Mammary microvascular endothelial cell (primary cell): ENCODE results near the gene POLR2A. TPM values are rescaled to one million over a fixed set of nuclear protein-coding genes. Genes with fewer than 3 reads are reported as not detected.

Experiments
- total RNA-seq: library from RNA; depleted of rRNA; stranded (reverse); fragments of >200 nt; gene quantifications from 2 replicates; pipeline ENCODE4 v1.2.3, GENCODE V29; 2015

POLR2A gene
- 45.0 and 63.4 TPM in 2 replicates for total RNA-seq

DNA sequence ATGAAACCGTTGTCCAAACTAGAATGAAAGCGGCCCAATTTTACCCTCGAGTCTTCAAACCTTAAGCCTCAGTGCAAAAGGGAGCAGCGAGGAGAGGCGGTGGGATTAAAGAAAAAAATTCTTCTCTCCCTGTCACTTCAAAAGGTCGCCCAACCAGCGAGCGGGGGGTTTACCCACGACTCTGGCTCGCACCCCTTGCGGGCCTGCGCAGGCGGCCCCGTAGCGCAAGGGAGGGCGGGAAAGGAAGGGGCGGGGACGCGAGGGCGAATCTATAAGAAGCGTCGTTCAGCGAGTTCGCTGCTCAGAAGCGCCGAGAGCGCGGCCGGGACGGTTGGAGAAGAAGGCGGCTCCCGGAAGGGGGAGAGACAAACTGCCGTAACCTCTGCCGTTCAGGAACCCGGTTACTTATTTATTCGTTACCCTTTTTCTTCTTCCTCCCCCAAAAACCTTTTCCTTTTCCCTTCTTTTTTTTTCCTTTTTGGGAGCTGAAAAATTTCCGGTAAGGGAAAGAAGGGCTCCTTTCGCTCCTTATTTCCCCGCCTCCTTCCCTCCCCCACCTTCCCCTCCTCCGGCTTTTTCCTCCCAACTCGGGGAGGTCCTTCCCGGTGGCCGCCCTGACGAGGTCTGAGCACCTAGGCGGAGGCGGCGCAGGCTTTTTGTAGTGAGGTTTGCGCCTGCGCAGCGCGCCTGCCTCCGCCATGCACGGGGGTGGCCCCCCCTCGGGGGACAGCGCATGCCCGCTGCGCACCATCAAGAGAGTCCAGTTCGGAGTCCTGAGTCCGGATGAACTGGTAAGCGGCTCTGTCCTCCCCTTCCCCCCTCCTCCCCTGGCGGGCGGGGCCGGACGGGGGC is at the start of gene POLR2A:
Gene POLR2A, plus strand, starts transcription at position 300 of the 852 bp plus-strand sequence.

DNA sequence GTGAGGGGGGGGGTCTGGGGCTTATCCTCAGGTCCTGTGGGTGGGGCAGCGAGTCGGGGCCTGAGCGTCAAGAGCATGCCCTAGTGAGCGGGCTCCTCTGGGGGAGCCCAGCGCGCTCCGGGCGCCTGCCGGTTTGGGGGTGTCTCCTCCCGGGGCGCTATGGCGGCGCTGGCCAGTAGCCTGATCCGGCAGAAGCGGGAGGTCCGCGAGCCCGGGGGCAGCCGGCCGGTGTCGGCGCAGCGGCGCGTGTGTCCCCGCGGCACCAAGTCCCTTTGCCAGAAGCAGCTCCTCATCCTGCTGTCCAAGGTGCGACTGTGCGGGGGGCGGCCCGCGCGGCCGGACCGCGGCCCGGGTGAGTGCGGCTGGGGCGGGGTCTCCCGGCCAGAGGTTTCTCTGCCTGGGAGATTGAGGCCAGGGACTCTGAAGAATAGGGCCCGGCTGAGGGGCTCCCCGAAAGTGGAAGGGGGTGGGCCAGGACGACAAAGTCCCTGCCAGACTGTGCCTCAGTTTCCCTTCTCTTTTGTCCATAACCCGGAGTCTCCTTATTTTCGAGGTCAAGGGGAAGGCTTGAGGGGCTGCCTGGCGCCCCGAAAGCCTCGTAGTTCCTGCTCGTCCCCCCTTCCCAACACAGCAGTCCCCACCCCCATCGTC is 44.6 kb upstream of the POLR2A start, which contains the start of gene FGF11:
Gene FGF11, plus strand, starts transcription at position 51 of the 651 bp plus-strand sequence. Its CDS starts 109 bp downstream, at position 160.

DNA sequence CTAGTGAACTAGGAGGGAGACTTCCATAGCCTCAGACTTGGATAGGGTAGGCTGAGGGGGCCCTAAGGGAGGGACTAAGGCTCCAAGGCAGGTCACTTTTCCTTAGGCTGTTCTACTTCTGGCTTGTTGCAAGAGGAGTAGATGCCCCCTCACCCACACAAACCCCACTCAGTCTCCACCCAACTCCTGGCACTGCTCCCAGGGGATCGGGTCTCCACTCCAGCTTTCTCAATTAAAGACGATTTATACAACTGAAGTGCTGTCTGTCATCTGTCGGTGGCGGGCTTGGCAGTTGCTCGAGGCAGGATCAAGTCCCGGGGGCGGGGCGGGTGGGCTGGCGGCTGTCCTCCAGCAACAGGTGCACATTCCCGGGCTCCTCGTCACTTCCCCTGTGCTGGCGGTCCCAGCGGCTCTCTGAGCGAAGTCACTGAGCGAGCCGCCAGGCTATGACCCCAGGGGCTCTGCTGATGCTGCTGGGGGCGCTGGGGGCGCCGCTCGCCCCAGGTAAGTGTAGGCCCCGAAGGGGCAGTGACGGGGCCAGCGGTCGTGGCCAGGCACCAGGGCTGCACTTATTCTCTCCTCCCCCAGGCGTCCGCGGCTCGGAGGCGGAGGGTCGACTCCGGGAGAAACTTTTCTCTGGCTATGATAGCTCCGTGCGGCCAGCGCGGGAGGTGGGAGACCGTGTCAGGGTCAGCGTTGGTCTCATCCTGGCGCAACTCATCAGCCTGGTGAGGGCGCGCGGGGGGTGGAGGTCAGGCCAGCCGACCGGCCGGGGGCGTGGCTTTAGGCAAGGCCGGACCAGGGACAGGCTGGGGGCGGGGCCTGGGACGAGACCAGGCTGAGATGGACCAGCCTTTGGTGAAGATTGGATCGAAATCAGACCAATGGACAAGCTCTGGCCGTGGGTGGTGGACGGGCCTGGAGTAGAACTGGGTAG is 39.2 kb upstream of the POLR2A start, which contains the start of gene CHRNB1:
Gene CHRNB1, plus strand, starts transcription at position 380 of the 937 bp plus-strand sequence. Its CDS starts 67 bp downstream, at position 447.

DNA sequence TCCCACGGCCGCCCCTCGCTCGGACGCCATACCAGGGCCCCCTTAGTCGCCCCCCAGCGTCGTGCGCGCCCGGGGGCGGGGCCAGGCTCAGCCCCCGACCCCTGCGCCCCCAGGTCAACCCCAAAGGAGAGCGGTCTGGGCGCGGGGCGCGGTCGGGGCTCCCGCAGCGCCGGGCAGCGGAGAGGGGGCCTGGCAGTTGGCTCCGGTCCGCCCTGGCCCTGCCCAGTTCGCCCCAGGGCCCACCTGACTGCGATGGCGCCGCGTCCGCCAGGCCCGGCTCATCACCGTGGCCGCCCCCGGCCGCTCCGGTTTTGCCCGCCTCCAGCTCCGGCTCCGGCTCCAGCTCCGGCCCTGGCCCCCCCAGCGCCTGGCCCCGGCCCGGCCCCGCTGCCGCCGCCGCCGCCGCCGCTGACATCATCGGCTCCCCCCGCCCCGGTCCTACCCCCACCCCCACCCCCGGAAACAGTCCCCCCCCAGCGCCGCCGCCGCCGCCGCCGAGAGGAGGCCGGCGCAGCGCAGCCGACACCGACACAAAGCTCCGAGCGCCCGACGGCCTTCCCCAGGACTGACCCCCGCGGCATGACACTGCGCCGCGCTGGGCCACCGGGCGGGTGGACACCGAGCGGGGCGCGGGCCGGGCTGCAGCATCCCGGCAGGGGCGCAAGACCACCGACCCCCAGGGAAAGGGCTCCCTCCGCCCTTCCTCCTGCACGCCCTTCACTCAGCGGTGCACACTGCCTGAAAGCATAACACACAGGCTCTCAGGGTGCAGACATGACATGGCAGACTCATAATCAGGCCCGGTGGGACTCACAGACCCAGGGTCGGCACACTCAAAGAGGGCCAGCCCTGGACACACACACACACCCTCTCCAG is 4.7 kb upstream of the POLR2A start, which contains the start of gene ZBTB4:
Gene ZBTB4, minus strand, starts transcription at position 419 of the 876 bp plus-strand sequence. CDS start 12,830 bp downstream, outside the sequence.

DNA sequence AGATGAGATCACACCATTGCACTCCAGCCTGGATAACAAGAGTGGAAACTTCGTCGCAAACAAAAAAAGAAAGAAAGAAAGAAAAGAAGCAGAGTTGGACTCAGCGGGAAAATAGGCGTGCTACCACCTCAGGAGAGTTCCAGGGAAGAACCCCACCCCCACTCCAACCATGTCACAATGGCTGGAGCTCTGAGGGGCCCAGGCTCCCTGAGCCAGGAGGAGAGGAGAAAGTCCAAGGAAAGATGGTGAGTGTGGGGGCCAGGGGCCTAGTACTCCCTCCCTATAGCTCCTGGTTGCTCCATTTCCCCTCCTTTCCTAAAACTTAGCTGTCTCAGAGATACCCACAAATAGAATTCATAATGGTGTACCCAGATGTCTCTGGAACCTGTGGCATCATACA is 2.9 kb upstream of the POLR2A start, which contains the start of gene SLC35G6:
Gene SLC35G6, plus strand, starts transcription at position 172 of the 400 bp plus-strand sequence. Its CDS starts 71 bp downstream, at position 243.

DNA sequence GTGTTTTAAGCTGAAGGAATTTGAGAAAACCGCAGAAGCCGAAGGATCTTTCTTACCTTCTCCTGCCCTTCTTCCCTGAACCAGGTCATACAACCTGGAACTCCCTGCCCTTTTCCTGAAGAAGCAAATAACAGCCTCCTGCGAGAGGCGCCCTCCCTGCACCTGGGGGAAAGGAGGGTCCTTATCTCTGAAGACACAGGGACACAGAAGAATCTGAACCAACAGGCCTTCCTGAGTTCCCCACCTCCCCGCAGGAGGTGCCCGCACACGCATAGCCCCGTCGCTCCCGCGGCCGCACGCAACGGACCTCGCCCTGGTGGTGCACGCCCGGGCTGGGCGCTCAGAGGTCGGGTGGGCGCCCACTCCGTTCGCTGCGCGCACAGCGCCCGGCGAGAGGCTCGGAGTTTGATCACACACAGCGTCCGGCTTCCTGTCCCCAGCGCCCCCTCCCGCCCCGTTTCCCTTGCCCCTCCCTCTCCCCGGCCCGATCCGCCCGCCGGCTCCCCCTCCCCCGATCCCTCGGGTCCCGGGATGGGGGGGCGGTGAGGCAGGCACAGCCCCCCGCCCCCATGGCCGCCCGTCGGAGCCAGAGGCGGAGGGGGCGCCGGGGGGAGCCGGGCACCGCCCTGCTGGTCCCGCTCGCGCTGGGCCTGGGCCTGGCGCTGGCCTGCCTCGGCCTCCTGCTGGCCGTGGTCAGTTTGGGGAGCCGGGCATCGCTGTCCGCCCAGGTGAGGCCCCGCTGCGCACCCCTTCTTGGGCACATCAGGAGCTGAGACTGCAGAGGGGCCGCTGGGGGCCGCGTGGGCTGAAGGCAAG is 64.6 kb downstream of the POLR2A start, which contains the start of gene TNFSF12:
Gene TNFSF12, plus strand, starts transcription at position 474 of the 816 bp plus-strand sequence. Its CDS starts 96 bp downstream, at position 570.

Other genes with a start within 250 kb of the POLR2A start
- 36.6 and 41.9 TPM in 2 replicates for gene DVL2, start 249.8 kb upstream of the POLR2A start, total RNA-seq
- gene PHF23, start 244.9 kb upstream of the POLR2A start, total RNA-seq, result 26.9 and 41.7 TPM in 2 replicates
- gene GABARAP, start 241.9 kb upstream of the POLR2A start, total RNA-seq, result 280 and 300 TPM in 2 replicates
- gene CTDNEP1, start 232.6 kb upstream of the POLR2A start, total RNA-seq, result 49.4 and 51.8 TPM in 2 replicates
- 32.8 and 37.0 TPM in 2 replicates for gene ELP5, start 232.2 kb upstream of the POLR2A start, total RNA-seq
- 8.7 and 12.3 TPM in 2 replicates for gene CLDN7, start 221.9 kb upstream of the POLR2A start, total RNA-seq
- gene SLC2A4, start 202.6 kb upstream of the POLR2A start, total RNA-seq, result 0.10 and 0.13 TPM in 2 replicates
- not detected in 2 replicates for gene YBX2, start 189.7 kb upstream of the POLR2A start, total RNA-seq
- gene EIF5A, start 176.7 kb upstream of the POLR2A start, total RNA-seq, result 572 and 718 TPM in 2 replicates
- gene GPS2, start 169.0 kb upstream of the POLR2A start, total RNA-seq, result 63.7 and 93.7 TPM in 2 replicates
- 9.8 and 11.4 TPM in 2 replicates for gene NEURL4, start 155.0 kb upstream of the POLR2A start, total RNA-seq
- gene ACAP1, start 147.8 kb upstream of the POLR2A start, total RNA-seq, result 0.07 TPM in 1 of 2 replicates, not detected in the other
- gene KCTD11, start 132.2 kb upstream of the POLR2A start, total RNA-seq, result 4.2 and 5.5 TPM in 2 replicates
- not detected in 2 replicates for gene TMEM95, start 129.2 kb upstream of the POLR2A start, total RNA-seq
- 0.15 and 2.5 TPM in 2 replicates for gene TNK1, start 103.3 kb upstream of the POLR2A start, total RNA-seq
- 66.6 and 72.2 TPM in 2 replicates for gene PLSCR3, start 89.8 kb upstream of the POLR2A start, total RNA-seq
- gene TMEM256, start 80.3 kb upstream of the POLR2A start, total RNA-seq, result 41.1 and 116 TPM in 2 replicates
- 2.9 and 3.1 TPM in 2 replicates for gene NLGN2, start 76.5 kb upstream of the POLR2A start, total RNA-seq
- gene SPEM1, start 64.0 kb upstream of the POLR2A start, total RNA-seq, result not detected in 2 replicates
- not detected in 2 replicates for gene SPEM2, start 58.8 kb upstream of the POLR2A start, total RNA-seq
- gene SPEM3, start 55.5 kb upstream of the POLR2A start, total RNA-seq, result not detected in 2 replicates
- gene TMEM102, start 48.9 kb upstream of the POLR2A start, total RNA-seq, result 8.0 and 9.7 TPM in 2 replicates
- gene FGF11, start 44.9 kb upstream of the POLR2A start, total RNA-seq, result 0.20 TPM in 1 of 2 replicates, not detected in the other
- gene CHRNB1, start 39.3 kb upstream of the POLR2A start, total RNA-seq, result 3.5 and 10.1 TPM in 2 replicates
- gene ZBTB4, start 4.7 kb upstream of the POLR2A start, total RNA-seq, result 18.9 and 20.9 TPM in 2 replicates
- gene SLC35G6, start 2.9 kb upstream of the POLR2A start, total RNA-seq, result not detected in 2 replicates
- 15.9 and 16.8 TPM in 2 replicates for gene TNFSF12, start 64.7 kb downstream of the POLR2A start, total RNA-seq
- gene TNFSF13, start 74.4 kb downstream of the POLR2A start, total RNA-seq, result 2.8 and 5.5 TPM in 2 replicates
- gene SENP3, start 77.6 kb downstream of the POLR2A start, total RNA-seq, result 88.5 and 94.1 TPM in 2 replicates
- gene CD68, start 95.3 kb downstream of the POLR2A start, total RNA-seq, result 28.8 TPM in 2 replicates
- gene MPDU1, start 99.5 kb downstream of the POLR2A start, total RNA-seq, result 308 and 329 TPM in 2 replicates
- not detected in 2 replicates for gene SOX15, start 105.7 kb downstream of the POLR2A start, total RNA-seq
- 29.8 and 33.8 TPM in 2 replicates for gene FXR2, start 130.5 kb downstream of the POLR2A start, total RNA-seq
- gene SAT2, start 143.5 kb downstream of the POLR2A start, total RNA-seq, result 18.9 and 24.8 TPM in 2 replicates
- gene SHBG, start 145.8 kb downstream of the POLR2A start, total RNA-seq, result 0.13 TPM in 1 of 2 replicates, not detected in the other
- not detected in 2 replicates for gene ATP1B2, start 166.6 kb downstream of the POLR2A start, total RNA-seq
- gene TP53, start 203.1 kb downstream of the POLR2A start, total RNA-seq, result 85.9 and 87.5 TPM in 2 replicates
- gene WRAP53, start 204.1 kb downstream of the POLR2A start, total RNA-seq, result 20.5 and 21.6 TPM in 2 replicates
- 0.10 and 0.13 TPM in 2 replicates for gene EFNB3, start 220.8 kb downstream of the POLR2A start, total RNA-seq
- 0.93 and 1.7 TPM in 2 replicates for gene DNAH2, start 233.4 kb downstream of the POLR2A start, total RNA-seq